GM21381 (cell line): ENCODE measurements around the gene SCAP.

Experiments
- ATAC-seq: cut with Tn5 transposase; IDR thresholded peaks from one replicate; pipeline ENCODE4 v1.9.1; 2021; ENCODE audit warnings: mild to moderate bottlenecking, moderate library complexity; ENCODE audit not compliant: unreplicated experiment

The SCAP gene

GRCh38 chr3:47433796-47434195, 41.9 kb downstream of the SCAP start:
- no peak for ATAC-seq

DNA sequence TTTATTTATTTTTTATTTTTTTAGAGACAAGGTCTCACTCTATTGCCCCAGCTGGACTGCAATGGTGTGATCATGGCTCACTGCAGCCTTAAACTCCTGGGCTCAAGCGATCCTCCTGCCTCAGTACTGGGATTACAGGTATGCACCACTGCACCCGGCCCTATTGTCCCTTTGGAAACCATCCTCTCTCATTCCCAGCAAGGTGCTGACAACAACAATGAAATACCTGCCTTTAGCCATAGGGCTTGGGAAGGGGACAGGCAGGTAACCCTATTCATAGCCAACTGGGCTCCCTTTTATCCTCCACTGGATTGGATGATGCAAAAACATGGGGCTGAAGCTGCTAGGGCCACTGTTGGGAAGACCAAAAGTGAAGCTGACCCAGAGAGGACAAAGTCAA, 43.1 kb downstream of the SCAP start:
- ATAC-seq: no peak

DNA sequence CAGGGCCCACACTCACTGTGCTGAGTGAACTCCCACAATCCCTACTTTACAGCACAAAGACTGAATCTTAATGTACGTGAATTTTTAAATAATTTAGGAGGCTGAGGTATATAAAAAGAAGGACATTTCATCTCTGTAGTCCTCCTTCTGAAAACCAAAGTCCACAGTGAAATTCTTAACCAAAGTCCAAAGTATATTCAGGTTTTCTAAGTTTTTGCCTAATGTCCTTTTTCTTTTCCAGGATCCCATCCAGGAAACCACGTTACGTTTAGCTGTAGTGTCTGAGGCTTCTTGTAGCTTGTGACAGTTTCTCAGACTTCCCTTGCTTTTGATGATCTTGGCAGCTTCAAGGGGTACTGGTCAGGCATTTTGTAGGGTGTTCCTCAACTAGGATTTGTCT, 44.5 kb downstream of the SCAP start:
- ATAC-seq: no peak

DNA sequence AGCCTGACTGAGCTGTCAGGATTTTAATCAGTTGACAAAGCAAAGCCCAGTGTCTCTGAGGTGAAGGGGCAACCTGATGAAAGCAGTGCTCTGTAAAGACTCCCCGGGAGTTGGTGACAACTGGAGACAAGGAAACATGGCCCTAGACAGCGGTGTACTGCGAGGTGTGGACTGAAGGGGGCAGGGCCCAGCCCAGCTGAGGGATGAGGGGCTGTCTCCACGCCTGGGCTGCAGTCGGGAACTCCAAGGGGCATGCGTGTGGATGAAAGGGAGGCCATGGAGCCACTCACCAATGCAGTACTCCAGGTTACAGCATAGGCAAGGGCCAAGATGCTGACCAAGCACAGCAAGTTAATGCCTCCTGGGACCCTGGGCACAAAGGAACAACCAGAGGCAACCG, 45.1 kb downstream of the SCAP start:
- ATAC-seq: no peak

DNA sequence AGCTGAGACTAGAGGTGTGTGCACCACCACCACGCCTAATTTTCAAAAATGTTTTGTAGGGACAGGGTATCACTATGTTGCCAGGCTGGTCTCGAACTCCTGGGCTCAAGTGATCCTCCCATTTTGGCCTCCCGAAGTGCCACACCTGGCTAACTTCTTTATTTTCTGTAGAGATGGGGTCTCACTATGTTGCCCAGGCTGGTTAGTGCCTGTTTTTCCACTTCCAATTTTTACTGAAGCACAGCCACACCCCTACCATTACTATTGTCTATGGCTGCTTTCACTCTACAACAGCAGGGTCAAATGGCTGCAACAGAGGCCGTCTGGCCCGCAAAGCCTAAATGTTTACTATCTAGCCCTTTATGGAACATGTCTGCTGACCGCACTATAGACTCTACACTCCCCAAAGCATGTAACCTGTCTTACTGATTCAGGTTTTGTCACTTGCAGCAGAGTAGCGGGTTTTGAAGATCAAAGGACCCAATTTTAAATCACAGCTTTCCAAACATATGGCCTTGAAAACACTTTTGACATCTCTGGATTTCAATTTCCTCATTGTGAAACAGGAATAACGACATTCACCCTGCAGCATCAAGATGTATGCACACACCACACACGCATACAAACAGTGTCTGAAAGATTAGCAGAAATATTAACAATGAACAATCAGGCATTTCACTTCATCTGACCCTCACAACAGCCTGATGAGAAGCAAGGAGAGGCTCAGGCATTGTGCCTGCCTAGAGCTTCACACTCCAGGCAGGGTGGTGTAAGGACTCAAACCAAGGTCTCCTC, 46.1 kb downstream of the SCAP start:
- no peak for ATAC-seq

DNA sequence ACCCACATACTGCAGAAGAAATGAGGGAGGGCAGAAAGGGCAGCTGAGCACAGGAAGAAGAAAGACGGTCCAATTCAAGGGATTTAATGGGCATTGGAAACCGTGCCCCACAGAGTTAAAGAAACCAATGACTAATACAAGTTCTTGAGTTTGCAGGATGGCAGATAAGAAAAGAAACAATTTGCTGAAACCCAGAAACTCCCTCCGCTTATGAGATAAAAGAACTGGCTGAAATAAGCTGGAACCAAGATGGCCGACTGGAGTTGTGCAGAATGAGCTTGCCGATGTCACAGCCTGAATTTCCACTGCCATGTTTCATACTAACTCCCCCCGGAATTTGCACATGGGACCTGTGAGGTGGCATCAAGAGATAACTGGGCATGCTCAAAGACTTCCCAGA, 47.1 kb downstream of the SCAP start:
- no peak for ATAC-seq

- ATAC-seq: no peak
Observed at GRCh38 chr3:47427866-47428265, 47.9 kb downstream of the SCAP start.

DNA sequence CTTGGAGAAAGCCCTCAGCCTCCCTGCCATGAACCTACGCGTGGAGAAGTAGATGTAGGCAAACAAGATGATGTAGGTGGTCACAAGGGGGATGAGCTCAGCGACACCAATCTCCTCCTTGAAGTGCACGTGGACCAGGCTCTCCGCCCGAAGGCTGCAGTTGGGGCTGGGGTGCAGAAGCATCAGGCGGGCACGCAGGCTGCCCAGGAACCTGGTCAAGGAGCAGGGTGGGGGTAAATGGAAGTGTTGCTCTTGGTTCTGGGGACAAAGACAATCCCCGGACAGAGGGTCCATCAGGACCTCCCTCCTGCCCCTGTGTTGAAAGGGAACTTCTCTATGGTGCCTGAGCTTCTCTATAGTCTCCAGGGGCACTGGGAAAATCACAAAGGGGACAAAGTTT, 49.8 kb downstream of the SCAP start:
- ATAC-seq: no peak

DNA sequence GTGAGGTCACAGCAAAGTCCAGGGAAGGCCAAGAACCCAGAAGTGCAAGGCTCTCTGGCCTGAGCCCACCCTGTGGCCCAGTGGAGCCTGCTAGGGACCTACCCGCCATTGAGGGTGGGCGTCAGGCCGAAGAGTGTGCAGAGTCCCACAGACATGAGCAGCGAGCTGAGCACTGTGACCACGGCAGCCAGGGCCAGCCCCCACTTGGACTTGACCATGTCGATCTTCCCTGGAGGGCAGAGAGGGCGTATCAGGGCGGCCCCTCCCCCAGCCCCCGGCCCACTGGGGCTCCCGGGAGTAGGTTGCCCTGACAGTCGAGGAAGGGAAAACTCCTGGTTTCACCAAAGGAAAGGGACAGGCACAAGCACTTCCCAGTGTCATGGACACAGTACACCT, 50.4 kb downstream of the SCAP start:
- no peak for ATAC-seq

- ATAC-seq: no peak
Observed at GRCh38 chr3:47424434-47425382, 51.0 kb downstream of the SCAP start.

DNA sequence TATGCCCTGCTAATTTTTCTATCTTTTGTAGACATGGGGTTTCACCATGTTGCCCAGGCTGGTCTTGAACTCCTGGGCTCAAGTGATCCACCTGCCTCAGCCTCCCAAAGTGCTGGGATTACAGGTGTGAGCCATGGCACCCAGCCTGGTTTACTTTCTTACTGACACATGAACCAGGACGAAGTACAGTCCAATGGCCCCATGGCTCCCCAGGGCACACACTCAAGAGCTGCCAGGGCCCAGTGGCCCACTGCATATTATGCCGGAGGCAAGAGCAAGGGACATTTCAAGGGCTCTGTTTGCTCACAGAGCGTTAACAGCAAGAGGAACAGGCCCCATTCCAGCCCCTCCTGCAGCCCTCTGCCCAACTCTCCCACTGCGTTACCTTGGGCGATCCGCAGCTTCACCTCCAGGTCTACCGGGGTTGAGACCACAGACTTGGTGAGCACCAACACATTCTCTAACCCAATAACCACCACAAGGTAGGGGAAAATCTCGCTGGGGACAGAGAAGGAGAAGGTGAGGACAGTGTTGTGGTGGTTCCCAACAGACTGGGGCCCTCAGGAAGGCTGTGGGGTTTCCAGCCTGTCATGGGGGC, 52.1 kb downstream of the SCAP start:
- ATAC-seq: no peak

DNA sequence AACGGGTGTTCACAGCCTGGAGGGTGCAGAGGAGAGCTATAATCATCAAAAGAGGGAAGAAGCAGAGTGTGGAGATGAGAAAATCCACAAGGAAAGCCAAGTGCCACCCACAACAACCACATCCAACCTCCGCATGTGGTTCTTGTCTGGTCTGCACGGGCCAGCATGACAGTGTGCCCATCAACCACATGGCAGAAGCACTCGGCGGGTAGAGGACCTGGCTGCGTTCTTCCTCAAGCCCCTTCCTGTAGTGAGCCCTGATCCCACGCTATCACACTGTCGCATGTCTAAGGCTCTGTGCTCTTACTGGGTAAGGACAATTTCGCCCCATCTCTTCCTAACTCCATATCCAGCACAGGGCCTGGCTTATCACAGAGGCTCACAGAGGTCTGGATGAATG, 53.0 kb downstream of the SCAP start:
- no peak for ATAC-seq

- ATAC-seq: no peak
Observed at GRCh38 chr3:47421741-47422649, 53.7 kb downstream of the SCAP start.

GRCh38 chr3:47420511-47421484, 54.9 kb downstream of the SCAP start:
- peak; percentile 86 for ATAC-seq

GRCh38 chr3:47420044-47420430, 55.7 kb downstream of the SCAP start:
- no peak for ATAC-seq

DNA sequence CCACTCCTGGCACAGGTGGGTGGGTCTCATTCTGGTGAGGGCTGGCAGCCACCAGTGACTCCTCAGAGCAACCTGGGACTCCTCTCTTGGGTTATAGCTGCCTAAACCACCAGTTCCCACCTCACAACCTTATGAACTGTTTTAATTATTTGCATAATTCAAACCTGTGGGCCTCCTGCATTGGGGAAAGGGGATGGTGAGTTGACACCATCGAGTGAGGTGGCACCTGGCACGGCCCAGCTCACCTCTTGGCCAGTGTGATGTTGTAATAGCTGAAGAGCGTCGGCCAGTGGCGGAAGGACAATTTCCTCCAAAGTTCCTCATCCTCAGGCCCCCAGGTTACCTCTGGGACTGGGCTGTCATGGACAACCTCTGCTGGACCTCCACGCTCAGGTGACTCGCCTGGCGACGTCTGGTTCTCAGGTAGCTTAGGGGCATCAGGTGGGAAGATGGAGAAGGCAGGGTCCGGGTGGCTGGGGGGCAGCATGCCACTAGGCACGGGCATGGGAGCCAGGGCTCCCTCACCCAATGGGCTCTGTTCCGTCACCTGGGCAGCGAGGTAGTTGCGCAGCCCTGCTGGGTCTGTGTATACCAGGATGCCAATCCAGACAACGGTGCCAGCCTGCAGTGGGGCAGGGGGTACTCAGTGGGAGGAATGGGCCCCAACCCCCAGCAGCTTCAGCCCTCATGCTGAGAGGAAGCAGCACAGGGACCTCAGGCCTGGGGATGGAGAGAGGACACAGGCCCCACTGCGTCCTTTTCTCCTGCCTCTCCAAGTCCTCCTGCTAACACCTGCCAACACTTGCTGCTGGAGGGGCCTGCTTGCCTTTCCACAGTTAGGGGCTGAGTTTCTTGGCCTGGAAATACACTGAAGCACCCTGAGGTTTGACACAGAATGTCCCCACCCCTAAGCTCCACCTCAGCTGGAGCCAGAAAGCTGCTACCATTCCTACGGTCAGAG, 56.4 kb downstream of the SCAP start:
- no peak for ATAC-seq

DNA sequence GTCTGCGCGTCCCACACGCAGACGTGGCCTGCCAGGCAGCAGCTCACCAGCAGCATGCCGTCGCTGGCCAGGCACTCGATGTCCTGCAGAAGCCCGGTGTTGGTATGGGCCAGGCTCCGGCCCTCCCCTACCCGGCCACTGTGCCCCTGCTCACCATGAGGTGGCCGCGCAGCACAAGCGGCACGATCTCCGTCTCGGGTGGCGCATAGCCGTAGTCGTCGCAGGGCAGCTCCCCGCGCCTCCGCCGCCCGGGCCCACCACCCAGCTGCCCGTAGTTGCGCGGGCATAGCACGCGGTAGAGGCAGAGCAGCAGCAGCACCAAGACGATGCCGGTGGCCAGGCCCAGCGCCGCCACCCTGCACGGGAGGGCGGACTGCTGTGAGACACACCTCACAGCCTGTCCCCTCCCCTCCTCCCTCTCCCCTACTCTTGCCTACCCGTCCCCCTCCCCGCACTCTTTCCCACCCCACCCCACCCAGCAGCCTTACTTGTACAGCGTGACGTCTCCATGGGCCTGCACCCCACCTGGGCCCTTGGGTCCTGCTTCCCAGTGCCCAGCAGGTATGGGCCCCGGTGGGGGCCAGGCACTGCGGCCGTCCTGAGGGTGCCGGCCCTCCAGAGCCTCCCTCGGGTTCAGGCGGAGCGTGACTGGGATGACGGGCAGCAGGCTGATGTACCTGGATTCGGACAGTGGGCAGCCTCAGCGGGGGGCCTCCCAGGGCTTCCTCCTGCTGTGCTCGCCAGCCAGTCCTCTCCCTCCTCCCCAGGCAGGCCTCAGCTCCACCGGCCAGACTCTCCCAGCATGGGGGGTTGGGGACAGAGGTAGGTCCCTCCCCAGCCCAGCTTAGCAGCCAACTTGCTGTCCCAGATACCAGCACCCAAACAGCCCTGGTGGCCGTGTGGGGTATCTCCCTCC, 57.3 kb downstream of the SCAP start:
- no peak for ATAC-seq
